ENCODE measurements around the gene PRMT1. TPM values are rescaled to one million over a fixed set of nuclear protein-coding genes. Genes with fewer than 3 reads are reported as not detected.

Gene PRMT1
- polyA plus RNA-seq, 2 of the 4 experiments (the other 2 are of a cell fraction) = 504 to 516 TPM

DNA sequence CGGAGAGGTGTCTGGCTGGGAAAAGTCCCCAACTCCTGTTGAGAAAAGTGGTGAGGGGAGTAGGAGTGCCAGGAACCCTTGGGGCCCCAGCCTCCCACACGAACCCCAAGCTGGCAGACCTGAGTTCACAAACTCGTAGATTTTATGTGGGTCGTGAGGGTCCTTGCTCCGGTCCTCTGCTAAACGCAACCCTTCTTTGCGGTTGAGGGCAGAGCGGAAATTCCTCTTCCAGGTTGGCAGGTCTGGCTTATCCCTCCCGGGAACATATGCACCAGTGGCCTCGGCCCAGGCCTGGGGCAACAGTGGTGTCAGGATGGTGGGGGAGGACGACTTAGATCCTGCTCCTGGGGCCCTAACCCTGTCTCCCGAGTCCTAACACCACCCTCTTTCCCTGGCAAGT lies 13.8 kb upstream of the PRMT1 start:
- Histone ChIP-seq H3K27ac (no peak overlapping the region), H3K9me3 (0 out of 3 replicates have a peak, but pooled peaks cover 3% of the 10 kb centered on the region), H3K4me1 (peaks cover 14% of the 10 kb centered on the region), H3K4me2 (no peak overlapping the region), H3K4me3 (no peak overlapping the region)
- POLR2A ChIA-PET = interaction anchor here (1.2 to 2.6 kb wide), 3 partner anchors 13 to 23 kb away, joined by 4 to 22 read pairs (median 5); partner anchors contain the start of genes RRAS and SCAF1
- CTCF ChIA-PET = interaction anchor here (1.0 to 21.2 kb wide), 4 partner anchors 12 to 160 kb away, joined by 3 to 326 read pairs (median 62); partner anchors contain the start of genes PRMT1, RRAS and SCAF1
- ATAC-seq (no peak), FAIRE-seq (no peak), DNase-seq (ENCODE audit: low read depth in 1 of 2, low spot score in 1 of 2) (no peak)
- TF ChIP-seq TP53 (CRISPR knock-in tag; IDR thresholded peaks at IDR 0.05) (no peak), ZNF302 (CRISPR knock-in tag; IDR thresholded peaks at IDR 0.05) (no peak), KDM1A (IDR thresholded peaks at IDR 0.05; ENCODE audit: low read depth) (no peak), FOXS1 (CRISPR knock-in tag; IDR thresholded peaks at IDR 0.05) (no peak), SREBF2 (IDR thresholded peaks at IDR 0.05) (no peak), CHD4 (IDR thresholded peaks at IDR 0.05; ENCODE audit: borderline replicate concordance) (no peak), ZFP36 (IDR thresholded peaks at IDR 0.05; ENCODE audit: borderline replicate concordance, partially characterized antibody) (no peak), HOXA7 (CRISPR knock-in tag; IDR thresholded peaks at IDR 0.05) (no peak), ZC3H11A (IDR thresholded peaks at IDR 0.05) (no peak), HEYL (CRISPR knock-in tag; IDR thresholded peaks at IDR 0.05) (no peak), HOXB13 (CRISPR knock-in tag; IDR thresholded peaks at IDR 0.05; ENCODE audit: low read depth) (no peak)
- TF ChIP-seq, protein P1, sequence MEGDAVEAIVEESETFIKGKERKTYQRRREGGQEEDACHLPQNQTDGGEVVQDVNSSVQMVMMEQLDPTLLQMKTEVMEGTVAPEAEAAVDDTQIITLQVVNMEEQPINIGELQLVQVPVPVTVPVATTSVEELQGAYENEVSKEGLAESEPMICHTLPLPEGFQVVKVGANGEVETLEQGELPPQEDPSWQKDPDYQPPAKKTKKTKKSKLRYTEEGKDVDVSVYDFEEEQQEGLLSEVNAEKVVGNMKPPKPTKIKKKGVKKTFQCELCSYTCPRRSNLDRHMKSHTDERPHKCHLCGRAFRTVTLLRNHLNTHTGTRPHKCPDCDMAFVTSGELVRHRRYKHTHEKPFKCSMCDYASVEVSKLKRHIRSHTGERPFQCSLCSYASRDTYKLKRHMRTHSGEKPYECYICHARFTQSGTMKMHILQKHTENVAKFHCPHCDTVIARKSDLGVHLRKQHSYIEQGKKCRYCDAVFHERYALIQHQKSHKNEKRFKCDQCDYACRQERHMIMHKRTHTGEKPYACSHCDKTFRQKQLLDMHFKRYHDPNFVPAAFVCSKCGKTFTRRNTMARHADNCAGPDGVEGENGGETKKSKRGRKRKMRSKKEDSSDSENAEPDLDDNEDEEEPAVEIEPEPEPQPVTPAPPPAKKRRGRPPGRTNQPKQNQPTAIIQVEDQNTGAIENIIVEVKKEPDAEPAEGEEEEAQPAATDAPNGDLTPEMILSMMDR (IDR thresholded peaks at IDR 0.05) = no peak
- TF ChIP-seq, protein P2, sequence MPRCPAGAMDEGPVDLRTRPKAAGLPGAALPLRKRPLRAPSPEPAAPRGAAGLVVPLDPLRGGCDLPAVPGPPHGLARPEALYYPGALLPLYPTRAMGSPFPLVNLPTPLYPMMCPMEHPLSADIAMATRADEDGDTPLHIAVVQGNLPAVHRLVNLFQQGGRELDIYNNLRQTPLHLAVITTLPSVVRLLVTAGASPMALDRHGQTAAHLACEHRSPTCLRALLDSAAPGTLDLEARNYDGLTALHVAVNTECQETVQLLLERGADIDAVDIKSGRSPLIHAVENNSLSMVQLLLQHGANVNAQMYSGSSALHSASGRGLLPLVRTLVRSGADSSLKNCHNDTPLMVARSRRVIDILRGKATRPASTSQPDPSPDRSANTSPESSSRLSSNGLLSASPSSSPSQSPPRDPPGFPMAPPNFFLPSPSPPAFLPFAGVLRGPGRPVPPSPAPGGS (IDR thresholded peaks at IDR 0.05) = no peak
- TF ChIP-seq, protein P3, sequence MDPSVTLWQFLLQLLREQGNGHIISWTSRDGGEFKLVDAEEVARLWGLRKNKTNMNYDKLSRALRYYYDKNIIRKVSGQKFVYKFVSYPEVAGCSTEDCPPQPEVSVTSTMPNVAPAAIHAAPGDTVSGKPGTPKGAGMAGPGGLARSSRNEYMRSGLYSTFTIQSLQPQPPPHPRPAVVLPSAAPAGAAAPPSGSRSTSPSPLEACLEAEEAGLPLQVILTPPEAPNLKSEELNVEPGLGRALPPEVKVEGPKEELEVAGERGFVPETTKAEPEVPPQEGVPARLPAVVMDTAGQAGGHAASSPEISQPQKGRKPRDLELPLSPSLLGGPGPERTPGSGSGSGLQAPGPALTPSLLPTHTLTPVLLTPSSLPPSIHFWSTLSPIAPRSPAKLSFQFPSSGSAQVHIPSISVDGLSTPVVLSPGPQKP (IDR thresholded peaks at IDR 0.05; ENCODE audit: low read depth, low read length) = no peak
- TF ChIP-seq, protein P4, sequence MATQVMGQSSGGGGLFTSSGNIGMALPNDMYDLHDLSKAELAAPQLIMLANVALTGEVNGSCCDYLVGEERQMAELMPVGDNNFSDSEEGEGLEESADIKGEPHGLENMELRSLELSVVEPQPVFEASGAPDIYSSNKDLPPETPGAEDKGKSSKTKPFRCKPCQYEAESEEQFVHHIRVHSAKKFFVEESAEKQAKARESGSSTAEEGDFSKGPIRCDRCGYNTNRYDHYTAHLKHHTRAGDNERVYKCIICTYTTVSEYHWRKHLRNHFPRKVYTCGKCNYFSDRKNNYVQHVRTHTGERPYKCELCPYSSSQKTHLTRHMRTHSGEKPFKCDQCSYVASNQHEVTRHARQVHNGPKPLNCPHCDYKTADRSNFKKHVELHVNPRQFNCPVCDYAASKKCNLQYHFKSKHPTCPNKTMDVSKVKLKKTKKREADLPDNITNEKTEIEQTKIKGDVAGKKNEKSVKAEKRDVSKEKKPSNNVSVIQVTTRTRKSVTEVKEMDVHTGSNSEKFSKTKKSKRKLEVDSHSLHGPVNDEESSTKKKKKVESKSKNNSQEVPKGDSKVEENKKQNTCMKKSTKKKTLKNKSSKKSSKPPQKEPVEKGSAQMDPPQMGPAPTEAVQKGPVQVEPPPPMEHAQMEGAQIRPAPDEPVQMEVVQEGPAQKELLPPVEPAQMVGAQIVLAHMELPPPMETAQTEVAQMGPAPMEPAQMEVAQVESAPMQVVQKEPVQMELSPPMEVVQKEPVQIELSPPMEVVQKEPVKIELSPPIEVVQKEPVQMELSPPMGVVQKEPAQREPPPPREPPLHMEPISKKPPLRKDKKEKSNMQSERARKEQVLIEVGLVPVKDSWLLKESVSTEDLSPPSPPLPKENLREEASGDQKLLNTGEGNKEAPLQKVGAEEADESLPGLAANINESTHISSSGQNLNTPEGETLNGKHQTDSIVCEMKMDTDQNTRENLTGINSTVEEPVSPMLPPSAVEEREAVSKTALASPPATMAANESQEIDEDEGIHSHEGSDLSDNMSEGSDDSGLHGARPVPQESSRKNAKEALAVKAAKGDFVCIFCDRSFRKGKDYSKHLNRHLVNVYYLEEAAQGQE (IDR thresholded peaks at IDR 0.05) = no peak
- TF ChIP-seq, protein P5, sequence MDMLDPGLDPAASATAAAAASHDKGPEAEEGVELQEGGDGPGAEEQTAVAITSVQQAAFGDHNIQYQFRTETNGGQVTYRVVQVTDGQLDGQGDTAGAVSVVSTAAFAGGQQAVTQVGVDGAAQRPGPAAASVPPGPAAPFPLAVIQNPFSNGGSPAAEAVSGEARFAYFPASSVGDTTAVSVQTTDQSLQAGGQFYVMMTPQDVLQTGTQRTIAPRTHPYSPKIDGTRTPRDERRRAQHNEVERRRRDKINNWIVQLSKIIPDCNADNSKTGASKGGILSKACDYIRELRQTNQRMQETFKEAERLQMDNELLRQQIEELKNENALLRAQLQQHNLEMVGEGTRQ (IDR thresholded peaks at IDR 0.05) = no peak
- 92% methylated on average over 12 of the region's 12 CpGs for WGBS (ENCODE audit: missing lambda C conversion rate)

Measured in A549 (cell line).